Astrocyte (in vitro differentiated cells and primary cell): ENCODE results near the gene PRR16. TPM values are rescaled to one million over a fixed set of nuclear protein-coding genes. Genes with fewer than 3 reads are reported as not detected.

Source experiments
- DNase-seq: peaks from one replicate; pipeline ENCODE4 v3.0.0-alpha.2; 2010; ENCODE audit warnings: low read depth
- FAIRE-seq: peaks from 2 replicates; lab custom pipeline; 2011; peaks lifted over from hg19 to GRCh38; lab: Jason Lieb, UNC
- H2AFZ ChIP-seq: 2 replicates; pipeline ENCODE4 v1.6.0; 2012; ENCODE audit warnings: low read depth, low read length, inconsistent platforms
- H3K27ac ChIP-seq: 2 replicates; pipeline ENCODE4 v1.5.1; 2011; ENCODE audit warnings: low read depth, low read length, inconsistent platforms
- H3K27me3 ChIP-seq: 2 replicates; pipeline ENCODE4 v1.6.0; 2011; ENCODE audit warnings: low read length, inconsistent platforms; ENCODE audit not compliant: insufficient read depth
- H3K36me3 ChIP-seq: 2 replicates; pipeline ENCODE4 v1.5.1; 2011; ENCODE audit warnings: low read length, inconsistent platforms; ENCODE audit not compliant: insufficient read depth
- H3K4me1 ChIP-seq: 2 replicates; pipeline ENCODE4 v1.5.1; 2011; ENCODE audit warnings: low read length, inconsistent platforms; ENCODE audit not compliant: insufficient read depth
- H3K4me2 ChIP-seq: 2 replicates; pipeline ENCODE4 v1.6.0; 2012; ENCODE audit warnings: low read length, inconsistent platforms
- H3K4me3 ChIP-seq: 2 replicates; pipeline ENCODE4 v1.5.1; 2011; ENCODE audit warnings: low read depth, mild to moderate bottlenecking, low read length, inconsistent platforms; ENCODE audit not compliant: insufficient read depth
- H3K79me2 ChIP-seq: 2 replicates; pipeline ENCODE4 v1.6.0; 2012; ENCODE audit warnings: mild to moderate bottlenecking, low read length, inconsistent platforms; ENCODE audit not compliant: insufficient read depth
- H3K9ac ChIP-seq: 2 replicates; pipeline ENCODE4 v1.6.0; 2012; ENCODE audit warnings: mild to moderate bottlenecking, low read length, inconsistent platforms
- H3K9me3 ChIP-seq: 2 replicates; pipeline ENCODE4 v1.5.1; 2012; ENCODE audit warnings: low read depth, mild to moderate bottlenecking, low read length, inconsistent platforms; ENCODE audit not compliant: insufficient read depth
- H4K20me1 ChIP-seq: 2 replicates; pipeline ENCODE4 v1.6.0; 2012; ENCODE audit warnings: low read length, inconsistent platforms; ENCODE audit not compliant: insufficient read depth
- H3K27ac Mint-ChIP-seq: one replicate; pipeline ENCODE4 v1.8.0; 2021; ENCODE audit warnings: mild to moderate bottlenecking, mixed read lengths; ENCODE audit not compliant: unreplicated experiment
- H3K27me3 Mint-ChIP-seq: one replicate; pipeline ENCODE4 v1.8.0; 2021; ENCODE audit warnings: low read depth, mixed read lengths; ENCODE audit not compliant: unreplicated experiment
- H3K36me3 Mint-ChIP-seq: one replicate; pipeline ENCODE4 v1.8.0; 2021; ENCODE audit warnings: low read depth, mixed read lengths; ENCODE audit not compliant: unreplicated experiment
- H3K4me1 Mint-ChIP-seq: one replicate; pipeline ENCODE4 v1.8.0; 2021; ENCODE audit warnings: low read depth, mixed read lengths; ENCODE audit not compliant: unreplicated experiment
- H3K4me3 Mint-ChIP-seq: one replicate; pipeline ENCODE4 v1.8.0; 2021; ENCODE audit warnings: mild to moderate bottlenecking, moderate library complexity, mixed read lengths; ENCODE audit not compliant: unreplicated experiment
- H3K9me3 Mint-ChIP-seq: one replicate; pipeline ENCODE4 v1.8.0; 2021; ENCODE audit warnings: mild to moderate bottlenecking, mixed read lengths; ENCODE audit not compliant: unreplicated experiment
- EZH2 ChIP-seq: IDR thresholded peaks from 2 replicates; pipeline ENCODE4 v1.6.1; 2012; ENCODE audit warnings: mild to moderate bottlenecking, low read length, inconsistent platforms; ENCODE audit not compliant: insufficient read depth
- total RNA-seq: library from RNA; stranded (reverse); gene quantifications from 2 replicates; pipeline ENCODE4 v1.2.1, GENCODE V29; 2021
- TF ChIP-seq, protein P1 (sequence below): IDR thresholded peaks from 2 replicates; pipeline ENCODE4 v1.5.1; 2011; ENCODE audit warnings: low read depth, mild to moderate bottlenecking, inconsistent platforms, low read length, moderate library complexity; ENCODE audit not compliant: insufficient read depth

PRR16 gene
- total RNA-seq, 1 donor from 2014 or later, result 9.1 TPM

- Mint-ChIP-seq H3K27me3 (no peaks in the 10 kb centered on the region), H3K27ac (no peak overlapping the region), H3K4me3 (no peak overlapping the region), H3K4me1 (no peaks in the 10 kb centered on the region), H3K9me3 (no peaks in the 10 kb centered on the region), H3K36me3 (peaks cover 3% of the 10 kb centered on the region)
- TF ChIP-seq, protein P1, sequence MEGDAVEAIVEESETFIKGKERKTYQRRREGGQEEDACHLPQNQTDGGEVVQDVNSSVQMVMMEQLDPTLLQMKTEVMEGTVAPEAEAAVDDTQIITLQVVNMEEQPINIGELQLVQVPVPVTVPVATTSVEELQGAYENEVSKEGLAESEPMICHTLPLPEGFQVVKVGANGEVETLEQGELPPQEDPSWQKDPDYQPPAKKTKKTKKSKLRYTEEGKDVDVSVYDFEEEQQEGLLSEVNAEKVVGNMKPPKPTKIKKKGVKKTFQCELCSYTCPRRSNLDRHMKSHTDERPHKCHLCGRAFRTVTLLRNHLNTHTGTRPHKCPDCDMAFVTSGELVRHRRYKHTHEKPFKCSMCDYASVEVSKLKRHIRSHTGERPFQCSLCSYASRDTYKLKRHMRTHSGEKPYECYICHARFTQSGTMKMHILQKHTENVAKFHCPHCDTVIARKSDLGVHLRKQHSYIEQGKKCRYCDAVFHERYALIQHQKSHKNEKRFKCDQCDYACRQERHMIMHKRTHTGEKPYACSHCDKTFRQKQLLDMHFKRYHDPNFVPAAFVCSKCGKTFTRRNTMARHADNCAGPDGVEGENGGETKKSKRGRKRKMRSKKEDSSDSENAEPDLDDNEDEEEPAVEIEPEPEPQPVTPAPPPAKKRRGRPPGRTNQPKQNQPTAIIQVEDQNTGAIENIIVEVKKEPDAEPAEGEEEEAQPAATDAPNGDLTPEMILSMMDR, result no peak
- TF ChIP-seq EZH2, result no peak
- no peaks in the 10 kb centered on the region for H3K4me1 ChIP-seq
- H4K20me1 ChIP-seq, result no peaks in the 10 kb centered on the region
- no peak for FAIRE-seq
- H3K27ac ChIP-seq, result no peak overlapping the region
- H3K4me2 ChIP-seq, result no peak overlapping the region
- no peaks in the 10 kb centered on the region for H3K79me2 ChIP-seq
- DNase-seq, result no peak
- no peaks in the 10 kb centered on the region for H3K27me3 ChIP-seq
- H2AFZ ChIP-seq, result no peak overlapping the region
- no peaks in the 10 kb centered on the region for H3K9me3 ChIP-seq
- no peak overlapping the region for H3K9ac ChIP-seq
- peaks cover 3% of the 10 kb centered on the region for H3K36me3 ChIP-seq
- H3K4me3 ChIP-seq, result no peak overlapping the region
These were observed 168.3 kb downstream of the PRR16 start for GRCh38 chr5:120632430-120632829.

DNA sequence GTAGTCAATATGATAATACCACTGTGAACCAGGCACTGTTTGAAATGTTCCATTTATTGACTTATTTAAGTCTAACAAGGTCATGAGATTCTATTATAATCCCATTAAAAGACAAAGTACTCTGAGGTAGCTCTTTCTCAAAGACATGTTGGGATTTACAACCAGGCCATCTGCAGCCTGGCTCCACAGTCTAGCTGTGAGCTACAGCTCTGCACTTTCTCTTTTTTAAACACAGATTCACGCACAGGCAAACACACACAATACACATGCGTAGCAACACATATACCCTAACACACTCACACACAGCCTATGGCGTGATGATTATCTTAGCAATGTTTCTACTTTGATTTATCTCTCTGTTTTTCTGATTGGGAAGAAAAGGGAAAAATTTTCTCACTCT is 174.3 kb downstream of the PRR16 start:
- Histone ChIP-seq H3K27ac (no peak overlapping the region), H3K4me2 (no peak overlapping the region), H3K79me2 (no peaks in the 10 kb centered on the region), H3K9me3 (no peaks in the 10 kb centered on the region), H3K4me3 (no peak overlapping the region), H3K9ac (no peak overlapping the region), H2AFZ (no peak overlapping the region), H3K36me3 (no peaks in the 10 kb centered on the region), H4K20me1 (no peaks in the 10 kb centered on the region), H3K27me3 (no peaks in the 10 kb centered on the region), H3K4me1 (no peaks in the 10 kb centered on the region)
- no peak for FAIRE-seq
- H3K4me1 Mint-ChIP-seq, result peaks cover 2% of the 10 kb centered on the region
- DNase-seq, result no peak
- no peaks in the 10 kb centered on the region for H3K27me3 Mint-ChIP-seq
- H3K4me3 Mint-ChIP-seq, result no peak overlapping the region
- no peaks in the 10 kb centered on the region for H3K9me3 Mint-ChIP-seq
- no peak overlapping the region for H3K27ac Mint-ChIP-seq
- TF ChIP-seq, protein P1, result no peak
- no peak for TF ChIP-seq EZH2
- no peaks in the 10 kb centered on the region for H3K36me3 Mint-ChIP-seq

DNA sequence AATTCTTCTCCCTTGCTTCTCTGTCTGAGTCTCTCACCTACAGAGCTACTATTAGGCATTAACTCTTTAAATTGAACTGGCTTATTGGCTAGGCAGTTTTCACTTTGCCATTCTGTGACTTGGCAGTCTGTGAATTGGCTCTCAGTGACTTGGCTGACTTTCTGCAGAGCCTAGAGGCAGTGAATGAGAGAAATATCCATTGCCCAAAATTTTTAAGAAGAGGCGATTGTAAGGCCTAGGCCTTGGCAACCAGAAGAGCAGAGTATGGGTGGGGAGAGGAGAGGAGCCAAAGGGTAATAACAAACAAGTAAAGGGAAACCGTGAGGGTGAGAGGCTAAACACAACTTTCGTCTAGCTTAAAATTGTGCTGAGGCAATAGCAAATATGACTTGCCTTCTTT is 176.7 kb downstream of the PRR16 start:
- H4K20me1 ChIP-seq, result no peaks in the 10 kb centered on the region
- H3K27ac Mint-ChIP-seq, result no peak overlapping the region
- no peaks in the 10 kb centered on the region for H3K9me3 Mint-ChIP-seq
- DNase-seq (no peak), FAIRE-seq (no peak)
- no peaks in the 10 kb centered on the region for H3K36me3 Mint-ChIP-seq
- no peaks in the 10 kb centered on the region for H3K36me3 ChIP-seq
- H3K9ac ChIP-seq, result no peak overlapping the region
- no peaks in the 10 kb centered on the region for H3K9me3 ChIP-seq
- no peaks in the 10 kb centered on the region for H3K79me2 ChIP-seq
- peaks cover 2% of the 10 kb centered on the region for H3K4me1 Mint-ChIP-seq
- no peak overlapping the region for H3K27ac ChIP-seq
- no peak overlapping the region for H3K4me3 ChIP-seq
- no peaks in the 10 kb centered on the region for H3K27me3 ChIP-seq
- no peak overlapping the region for H3K4me2 ChIP-seq
- H3K27me3 Mint-ChIP-seq, result no peaks in the 10 kb centered on the region
- H3K4me1 ChIP-seq, result no peaks in the 10 kb centered on the region
- H2AFZ ChIP-seq, result no peak overlapping the region
- H3K4me3 Mint-ChIP-seq, result no peak overlapping the region
- TF ChIP-seq, protein P1, result no peak
- TF ChIP-seq EZH2, result no peak
